H54 (cell line): ENCODE data around the gene ASCC3.

ENCODE experiments used
- DNase-seq: peaks from one replicate; pipeline ENCODE4 v3.0.0; 2011; ENCODE audit warnings: low spot score, mixed read lengths; ENCODE audit not compliant: insufficient read length
- FAIRE-seq: peaks from 3 replicates; lab custom pipeline; 2011; peaks lifted over from hg19 to GRCh38; lab: Jason Lieb, UNC
- POLR2A ChIP-seq: IDR thresholded peaks from 2 replicates; pipeline ENCODE4 v1.6.1; 2011; ENCODE audit warnings: low read depth, mild to moderate bottlenecking, low read length

Gene ASCC3

GRCh38 chr6:100554228-100554627, 326.9 kb downstream of the ASCC3 start:
- no peak for TF ChIP-seq POLR2A
- no peak for DNase-seq
- no peak for FAIRE-seq

- TF ChIP-seq POLR2A, result no peak
- FAIRE-seq, result no peak
- no peak for DNase-seq
Measured at GRCh38 chr6:100553243-100553642, 327.9 kb downstream of the ASCC3 start.

DNA sequence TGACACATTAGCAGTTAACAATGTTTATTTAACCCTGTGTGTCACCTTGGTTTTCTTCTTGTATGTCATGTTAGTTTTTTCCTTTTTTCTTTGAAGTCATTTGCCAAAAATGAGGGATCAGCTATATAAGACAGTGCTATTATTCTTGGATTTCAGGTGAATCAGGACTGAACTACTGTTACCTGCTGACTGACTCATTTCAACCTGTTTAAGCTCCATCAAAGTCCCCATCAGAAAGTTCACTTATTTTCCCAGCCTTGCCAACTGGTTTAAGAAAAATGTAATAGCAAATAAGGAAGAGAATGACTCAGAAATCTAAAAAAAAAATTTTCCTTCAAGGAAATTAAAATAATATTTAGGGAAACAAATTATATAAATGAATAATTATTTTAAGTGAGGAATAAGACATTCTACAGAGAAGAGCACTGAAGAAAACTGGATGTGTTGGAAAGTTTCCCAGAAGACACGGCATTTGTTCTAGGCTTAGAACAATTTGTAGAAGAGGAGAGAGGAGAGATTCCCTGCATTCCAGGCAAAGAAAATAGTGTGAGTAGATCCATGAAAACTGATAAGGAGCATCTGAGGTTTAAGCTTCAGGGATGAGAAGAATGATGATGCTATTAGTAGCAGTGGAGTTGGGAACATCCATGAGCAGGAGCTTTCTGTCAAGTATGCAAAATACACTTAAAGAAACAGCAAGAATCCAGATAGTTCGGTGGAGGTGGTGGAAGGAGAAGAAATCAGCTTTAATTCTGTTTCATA, 331.5 kb downstream of the ASCC3 start:
- FAIRE-seq (no peak), DNase-seq (no peak)
- no peak for TF ChIP-seq POLR2A

- TF ChIP-seq POLR2A, result no peak
- no peak for DNase-seq
- FAIRE-seq, result no peak
Measured at GRCh38 chr6:100538086-100538485, 343.0 kb downstream of the ASCC3 start.

- DNase-seq, result no peak
- TF ChIP-seq POLR2A, result no peak
- no peak for FAIRE-seq
Measured at GRCh38 chr6:100518588-100518987, 362.5 kb downstream of the ASCC3 start.

GRCh38 chr6:100517633-100518032, 363.5 kb downstream of the ASCC3 start:
- TF ChIP-seq POLR2A, result no peak
- FAIRE-seq, result no peak
- no peak for DNase-seq

DNA sequence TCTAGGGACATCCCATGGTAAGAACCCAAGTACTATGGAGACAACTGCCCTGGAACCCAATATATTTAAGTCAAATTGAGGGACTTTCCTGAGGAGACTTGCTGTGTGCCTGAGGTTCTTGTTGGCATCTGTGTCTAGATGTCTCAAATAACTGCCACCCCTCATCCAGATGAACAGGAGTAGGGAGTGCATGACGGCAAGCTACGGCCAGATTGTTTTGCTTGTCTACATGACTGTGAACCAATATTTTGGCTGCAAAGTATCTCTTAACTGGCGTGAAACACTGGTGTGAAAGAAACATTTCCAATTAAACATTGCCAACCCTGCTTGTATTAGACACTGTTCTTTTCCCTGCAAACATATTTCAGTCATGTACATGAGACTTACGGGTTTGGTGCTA, 364.0 kb downstream of the ASCC3 start:
- TF ChIP-seq POLR2A, result no peak
- FAIRE-seq, result no peak
- DNase-seq, result no peak

GRCh38 chr6:100514660-100515059, 366.5 kb downstream of the ASCC3 start:
- no peak for FAIRE-seq
- DNase-seq, result no peak
- no peak for TF ChIP-seq POLR2A

DNA sequence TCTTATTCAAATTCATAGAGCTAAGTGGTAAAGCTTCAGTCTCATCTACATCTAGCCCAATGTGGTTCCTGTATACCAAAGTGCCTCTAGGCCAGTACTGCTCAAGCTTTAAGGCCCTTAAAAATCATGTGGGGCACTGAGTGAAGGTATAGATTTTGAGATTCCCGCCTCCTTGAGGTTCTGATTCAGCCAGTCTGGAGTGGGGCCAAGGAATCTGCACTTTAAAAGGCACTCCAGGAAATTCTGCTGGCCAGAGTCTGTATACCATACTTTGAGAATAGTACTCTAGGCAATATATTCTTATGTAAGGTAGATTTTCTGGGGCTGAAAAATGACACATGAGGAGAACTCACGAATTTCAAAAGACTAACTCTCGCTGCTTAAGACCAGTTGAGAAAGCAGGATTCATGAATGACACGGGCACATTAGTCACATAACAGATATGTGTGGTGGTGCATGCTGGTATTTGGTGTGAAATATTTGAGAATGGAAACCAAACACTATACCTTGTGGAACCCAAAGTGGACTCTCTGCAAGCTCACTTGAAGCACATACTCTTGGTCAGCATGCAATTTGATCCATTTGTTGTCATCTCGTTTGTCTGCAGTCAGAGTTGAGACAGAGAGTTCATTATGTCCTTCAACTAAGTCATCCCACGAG, 368.8 kb downstream of the ASCC3 start:
- DNase-seq (no peak), FAIRE-seq (no peak)
- no peak for TF ChIP-seq POLR2A

- no peak for DNase-seq
- FAIRE-seq, result no peak
- no peak for TF ChIP-seq POLR2A
Measured at GRCh38 chr6:100509101-100509500, 372.0 kb downstream of the ASCC3 start.

DNA sequence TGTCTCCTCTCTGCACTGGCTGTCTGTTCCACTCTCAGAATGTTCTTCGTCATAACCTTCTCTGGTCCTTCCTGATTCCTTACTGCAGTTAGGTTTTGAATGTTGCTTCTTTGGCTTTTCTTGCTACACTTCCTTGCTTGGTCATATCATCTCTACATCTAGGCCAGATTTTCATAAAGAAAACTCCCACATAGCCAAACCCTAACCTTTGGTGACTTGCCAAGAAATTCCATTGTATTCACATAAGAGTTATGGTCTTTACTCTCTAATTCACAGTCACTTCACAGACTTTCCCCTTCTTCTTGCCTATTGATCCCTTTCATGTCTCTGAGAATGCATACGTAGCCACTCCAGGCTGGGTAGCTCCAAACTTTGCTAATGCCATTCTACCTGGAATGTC, 374.5 kb downstream of the ASCC3 start:
- TF ChIP-seq POLR2A, result no peak
- FAIRE-seq (no peak), DNase-seq (no peak)

- TF ChIP-seq POLR2A, result no peak
- peak; percentile 7 for DNase-seq
Measured at GRCh38 chr6:100504786-100505737, 376.1 kb downstream of the ASCC3 start.

DNA sequence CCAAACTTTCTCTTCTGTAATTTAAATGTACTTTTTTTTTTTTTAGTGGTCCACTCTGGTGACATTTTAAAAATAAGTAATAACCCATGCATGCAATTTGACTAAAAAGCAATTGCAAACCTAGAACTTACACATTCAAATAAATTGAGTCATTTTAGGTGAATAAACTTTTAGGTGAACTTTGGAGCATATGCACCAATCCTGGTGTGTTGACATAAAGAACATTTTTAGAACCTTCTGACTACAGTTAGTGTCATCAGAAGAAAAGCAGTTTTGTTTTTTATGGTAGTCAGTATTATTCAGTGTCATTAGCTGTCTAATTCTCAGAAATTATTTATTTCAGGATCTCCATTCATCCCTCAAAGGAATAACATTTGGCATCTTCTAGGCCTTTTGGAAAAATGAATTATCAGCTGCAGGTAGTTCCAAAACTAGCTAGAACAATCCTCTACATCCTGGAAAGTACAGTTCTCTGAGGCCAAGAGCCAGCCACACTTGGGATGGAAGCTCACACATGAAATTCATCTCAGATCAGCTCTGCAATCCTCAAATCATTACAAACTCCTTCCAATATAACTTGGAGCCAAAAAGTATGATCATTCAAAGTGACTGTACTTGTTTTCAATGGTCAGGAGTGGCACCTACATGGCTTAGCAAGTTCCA, 378.0 kb downstream of the ASCC3 start:
- TF ChIP-seq POLR2A, result no peak
- no peak for DNase-seq
- FAIRE-seq, result no peak

More at GRCh38 chr6:100504786-100505737, 376.1 kb downstream of the ASCC3 start:
- FAIRE-seq, result peak; percentile 92

- FAIRE-seq (no peak), DNase-seq (no peak)
- no peak for TF ChIP-seq POLR2A
Measured at GRCh38 chr6:100493206-100493888, 387.8 kb downstream of the ASCC3 start.
